A673 (cell line): ENCODE results near the gene HS3ST4. TPM values are rescaled to one million over a fixed set of nuclear protein-coding genes. Genes with fewer than 3 reads are reported as not detected.

Experiments used
- BruUV-seq: library from RNA; stranded (reverse); fragments of 400-500 nt; replicated peaks from 2 replicates; lab custom pipeline; 2021; lab: Mats Ljungman, UMichigan
- CTCF ChIA-PET: fragments of 300-600 bp; sonication (Branson Sonifier 250); formaldehyde crosslinking; loops from one replicate; lab custom pipeline; 2022; ENCODE audit warnings: antibody characterized with exemption; lab: Charles Lee
- POLR2A ChIA-PET: fragments of 300-600 bp; sonication (Branson Sonifier 250); formaldehyde crosslinking; loops from one replicate; lab custom pipeline; 2022; ENCODE audit warnings: antibody characterized with exemption; ENCODE audit not compliant: low non-redundant PET; lab: Charles Lee
- DNase-seq: peaks from one replicate; pipeline ENCODE4 v3.0.0-alpha.2; 2015; ENCODE audit warnings: low spot score
- H3K27ac ChIP-seq: fragments of 200-600 bp; sonication (generic); 2 replicates; pipeline ENCODE4 v1.5.1; 2016; ENCODE audit warnings: mixed run types, low read depth, mild to moderate bottlenecking, mixed read lengths, antibody characterized with exemption, low read length; ENCODE audit not compliant: poor library complexity, severe bottlenecking
- H3K27me3 ChIP-seq: fragments of 200-600 bp; sonication (generic); replicated peaks from 2 replicates; pipeline ENCODE4 v1.6.1; 2017; ENCODE audit warnings: mixed run types, low read depth, mild to moderate bottlenecking, mixed read lengths, antibody characterized with exemption, low read length; ENCODE audit not compliant: insufficient read depth, poor library complexity
- H3K36me3 ChIP-seq: fragments of 200-600 bp; sonication (generic); 2 replicates; pipeline ENCODE4 v1.6.1; 2016; ENCODE audit warnings: mixed run types, mild to moderate bottlenecking, mixed read lengths, antibody characterized with exemption, low read length; ENCODE audit not compliant: insufficient read depth, poor library complexity, severe bottlenecking
- H3K4me1 ChIP-seq: fragments of 200-600 bp; sonication (generic); 2 replicates; pipeline ENCODE4 v1.6.1; 2017; ENCODE audit warnings: mixed run types, mild to moderate bottlenecking, mixed read lengths, antibody characterized with exemption, low read length; ENCODE audit not compliant: insufficient read depth, poor library complexity, severe bottlenecking
- H3K4me3 ChIP-seq: fragments of 200-600 bp; sonication (generic); 2 replicates; pipeline ENCODE4 v1.5.1; 2016; ENCODE audit warnings: low read depth, mixed run types, mild to moderate bottlenecking, mixed read lengths, low read length; ENCODE audit not compliant: poor library complexity, severe bottlenecking
- H3K9me3 ChIP-seq: fragments of 200-600 bp; sonication (generic); 2 replicates; pipeline ENCODE4 v1.6.1; 2016; ENCODE audit warnings: mixed run types, low read depth, mild to moderate bottlenecking, mixed read lengths, antibody characterized with exemption, low read length; ENCODE audit not compliant: poor library complexity, severe bottlenecking
- CTCF ChIP-seq: fragments of 300-800, 200-600 bp; sonication (generic); conservative IDR thresholded peaks from 2 replicates; pipeline ENCODE4 v1.5.1; 2017; ENCODE audit warnings: low read depth, mild to moderate bottlenecking, antibody characterized with exemption, low read length, moderate library complexity, mixed read lengths
- EZH2 ChIP-seq: fragments of 200-600 bp; sonication (generic); IDR thresholded peaks from 2 replicates; pipeline ENCODE4 v1.6.1; 2017; ENCODE audit warnings: borderline replicate concordance, low read depth, mild to moderate bottlenecking, mixed read lengths, antibody characterized with exemption, low read length; ENCODE audit not compliant: poor library complexity, severe bottlenecking
- intact Hi-C: fragments of 100-400 bp; cut with micrococcal nuclease; formaldehyde crosslinking; loops from one replicate; pipeline ENCODE4 v1.10.0; 2022; ENCODE audit not compliant: unreplicated experiment
- total RNA-seq: library from RNA; stranded (reverse); gene quantifications from 2 replicates; pipeline ENCODE4 v1.2.3, GENCODE V29; 2021

The HS3ST4 gene
- total RNA-seq, 1 experiment from 2014 or later: 33.5 TPM

- intact Hi-C loops: loop anchor here (5.0 kb wide), 1 partner anchor 103 kb away; no protein-coding TSS in a partner anchor
- no peak for TF ChIP-seq EZH2
- no peak for TF ChIP-seq CTCF
- POLR2A ChIA-PET: no interaction called here
- H3K36me3 ChIP-seq: no peaks in the 10 kb centered on the region
- H3K4me1 ChIP-seq: peaks cover 48% of the 10 kb centered on the region
- peak overlapping the region; percentile 16 for H3K4me3 ChIP-seq
- CTCF ChIA-PET: no interaction called here
- peak overlapping the region; percentile 77 for H3K27ac ChIP-seq
- H3K27me3 ChIP-seq: no peaks in the 10 kb centered on the region
- DNase-seq: peak; percentile 85
- H3K9me3 ChIP-seq: no peaks in the 10 kb centered on the region
- TSS peak; percentile 67 for BruUV-seq
Measured at GRCh38 chr16:25713785-25714570, 22.2 kb downstream of the HS3ST4 start.

GRCh38 chr16:25716186-25716585 is 24.4 kb downstream of the HS3ST4 start:
- Histone ChIP-seq H3K27ac (no peak overlapping the region), H3K4me3 (no peak overlapping the region), H3K4me1 (peaks cover 27% of the 10 kb centered on the region), H3K27me3 (no peaks in the 10 kb centered on the region), H3K9me3 (no peaks in the 10 kb centered on the region), H3K36me3 (no peaks in the 10 kb centered on the region)
- TF ChIP-seq CTCF (no peak), EZH2 (no peak)
- POLR2A ChIA-PET: no interaction called here
- CTCF ChIA-PET: no interaction called here
- BruUV-seq: no TSS peak
- no peak for DNase-seq
- intact Hi-C loops: no loop called here

GRCh38 chr16:25721439-25721838 is 29.7 kb downstream of the HS3ST4 start:
- Histone ChIP-seq H3K9me3 (no peaks in the 10 kb centered on the region), H3K4me1 (peaks cover 8% of the 10 kb centered on the region), H3K27me3 (no peaks in the 10 kb centered on the region), H3K4me3 (no peak overlapping the region), H3K36me3 (no peaks in the 10 kb centered on the region), H3K27ac (no peak overlapping the region)
- intact Hi-C loops: no loop called here
- ChIA-PET POLR2A (no interaction called here), CTCF (no interaction called here)
- TF ChIP-seq CTCF (no peak), EZH2 (no peak)
- DNase-seq: no peak
- no TSS peak for BruUV-seq
